ENCODE results near the gene ANTXR1.

ANTXR1 gene

GRCh38 chr2:69134306-69134945, 121.4 kb downstream of the ANTXR1 start:
- DNase-seq (ENCODE audit: low spot score), result no peak

- DNase-seq (ENCODE audit: low spot score), result peak; percentile 20
Observed at GRCh38 chr2:69138247-69138772, 125.3 kb downstream of the ANTXR1 start.

GRCh38 chr2:69138793-69139459, 125.9 kb downstream of the ANTXR1 start:
- DNase-seq (ENCODE audit: low spot score), result peak; percentile 42

- no peak for DNase-seq (ENCODE audit: low spot score)
Observed at GRCh38 chr2:69139778-69140670, 127.0 kb downstream of the ANTXR1 start.

- DNase-seq (ENCODE audit: low spot score), result no peak
Observed at GRCh38 chr2:69141061-69141460, 128.1 kb downstream of the ANTXR1 start.

GRCh38 chr2:69143748-69144360, 130.9 kb downstream of the ANTXR1 start:
- no peak for DNase-seq (ENCODE audit: low spot score)

GRCh38 chr2:69145204-69145603, 132.2 kb downstream of the ANTXR1 start:
- DNase-seq (ENCODE audit: low spot score), result no peak

- DNase-seq (ENCODE audit: low spot score), result no peak
Observed at GRCh38 chr2:69147841-69148533, 135.0 kb downstream of the ANTXR1 start.

GRCh38 chr2:69149631-69150215, 136.7 kb downstream of the ANTXR1 start:
- DNase-seq (ENCODE audit: low spot score), result no peak

GRCh38 chr2:69151931-69152330, 139.0 kb downstream of the ANTXR1 start:
- DNase-seq (ENCODE audit: low spot score), result no peak

- DNase-seq (ENCODE audit: low spot score), result no peak
Observed at GRCh38 chr2:69152847-69153583, 140.0 kb downstream of the ANTXR1 start.

GRCh38 chr2:69154106-69154505, 141.1 kb downstream of the ANTXR1 start:
- DNase-seq (ENCODE audit: low spot score), result no peak

GRCh38 chr2:69156624-69157023, 143.6 kb downstream of the ANTXR1 start:
- DNase-seq (ENCODE audit: low spot score), result no peak

GRCh38 chr2:69157441-69157840, 144.5 kb downstream of the ANTXR1 start:
- DNase-seq (ENCODE audit: low spot score), result no peak

GRCh38 chr2:69159986-69160385, 147.0 kb downstream of the ANTXR1 start:
- DNase-seq (ENCODE audit: low spot score), result no peak

- DNase-seq (ENCODE audit: low spot score), result no peak
Observed at GRCh38 chr2:69162057-69162456, 149.1 kb downstream of the ANTXR1 start.

GRCh38 chr2:69163109-69163508, 150.1 kb downstream of the ANTXR1 start:
- peak; percentile 49 for DNase-seq (ENCODE audit: low spot score)

GRCh38 chr2:69163556-69163955, 150.6 kb downstream of the ANTXR1 start:
- DNase-seq (ENCODE audit: low spot score), result no peak

GRCh38 chr2:69164061-69164778, 151.2 kb downstream of the ANTXR1 start:
- DNase-seq (ENCODE audit: low spot score), result no peak
